Endothelial cell of umbilical vein (primary cell): ENCODE measurements around the gene KREMEN1. TPM values are rescaled to one million over a fixed set of nuclear protein-coding genes. Genes with fewer than 3 reads are reported as not detected.

Experiments used
- BruUV-seq: library from RNA; stranded (reverse); fragments of 400-500 nt; replicated peaks from 2 replicates; lab custom pipeline; 2021; lab: Mats Ljungman, UMichigan
- CTCF ChIA-PET: fragments of 300-600, 350-600 bp; sonication (Branson Sonifier 250); formaldehyde crosslinking; loops from one replicate; lab custom pipeline; 2021; ENCODE audit warnings: antibody characterized with exemption, inconsistent platforms; lab: Charles Lee
- POLR2A ChIA-PET: fragments of 300-600, 350-600 bp; sonication (Branson Sonifier 250); formaldehyde crosslinking; loops from one replicate; lab custom pipeline; 2021; ENCODE audit warnings: antibody characterized with exemption, inconsistent platforms; lab: Charles Lee
- DNase-seq: peaks from one replicate; pipeline ENCODE4 v3.0.0-alpha.2; 2011; ENCODE audit warnings: low read depth, low spot score
- FAIRE-seq: peaks from 2 replicates; lab custom pipeline; 2011; peaks lifted over from hg19 to GRCh38; lab: Jason Lieb, UNC
- H2AFZ ChIP-seq: 2 replicates; pipeline ENCODE4 v1.6.0; 2012; ENCODE audit warnings: low read depth, low read length, control low read depth, inconsistent platforms
- H3K27ac ChIP-seq: 2 replicates; pipeline ENCODE4 v1.5.1; 2011; ENCODE audit warnings: low read depth, mild to moderate bottlenecking, control low read depth, low read length, moderate library complexity; ENCODE audit not compliant: insufficient read depth
- H3K27me3 ChIP-seq, 2 experiments: 2 replicates each; pipeline versions ENCODE4 v1.6.0 to v1.6.1; 2011; ENCODE audit warnings: low read length in 2 of 2, mixed read lengths in 1 of 2; ENCODE audit not compliant: control insufficient read depth in 2 of 2, insufficient read depth in 2 of 2
- H3K36me3 ChIP-seq, 2 experiments: 2 replicates in 1 of 2; 3 replicates in 1 of 2; pipeline ENCODE4 v1.5.1; 2011; ENCODE audit warnings: low read length in 2 of 2, mild to moderate bottlenecking in 1 of 2, moderate library complexity in 1 of 2; ENCODE audit not compliant: control insufficient read depth in 2 of 2, insufficient read depth in 2 of 2; ENCODE audit errors: extremely low read depth in 1 of 2
- H3K4me1 ChIP-seq: 3 replicates; pipeline ENCODE4 v1.5.1; 2011; ENCODE audit warnings: mild to moderate bottlenecking, low read length; ENCODE audit not compliant: control insufficient read depth, insufficient read depth; ENCODE audit errors: extremely low read depth
- H3K4me2 ChIP-seq: 2 replicates; pipeline ENCODE4 v1.6.1; 2011; ENCODE audit warnings: low read length, control low read depth, mixed read lengths; ENCODE audit not compliant: insufficient read depth
- H3K4me3 ChIP-seq, 3 experiments: fragments of 200-600 bp in 1 of 3; sonication (generic), shearing (Covaris generic) in 1 of 3; replicated peaks in 1 of 3; 2 replicates each; pipeline ENCODE4 v1.5.1; 2011 to 2016; ENCODE audit warnings: control low read depth in 3 of 3, low read length in 3 of 3, mild to moderate bottlenecking in 2 of 3, inconsistent platforms in 1 of 3, low read depth in 1 of 3, moderate library complexity in 1 of 3; ENCODE audit not compliant: insufficient read depth in 1 of 3
- H3K79me2 ChIP-seq: 2 replicates; pipeline ENCODE4 v1.6.0; 2012; ENCODE audit warnings: low read length, inconsistent platforms; ENCODE audit not compliant: control insufficient read depth, insufficient read depth
- H3K9ac ChIP-seq: replicated peaks from 2 replicates; pipeline ENCODE3; 2011; ENCODE audit warnings: low read length, control low read depth; ENCODE audit not compliant: insufficient read depth; ENCODE audit errors: extremely low read depth
- H3K9me1 ChIP-seq: replicated peaks from 3 replicates; pipeline ENCODE4 v1.6.0; 2011; ENCODE audit warnings: mild to moderate bottlenecking, low read length; ENCODE audit not compliant: control insufficient read depth, insufficient read depth; ENCODE audit errors: extremely low read depth
- H3K9me3 ChIP-seq: replicated peaks from 2 replicates; pipeline ENCODE4 v1.5.1; 2012; ENCODE audit warnings: low read length, inconsistent platforms; ENCODE audit not compliant: control insufficient read depth, insufficient read depth
- H4K20me1 ChIP-seq: replicated peaks from 2 replicates; pipeline ENCODE3; 2011; ENCODE audit warnings: mild to moderate bottlenecking, low read length; ENCODE audit not compliant: control insufficient read depth, insufficient read depth; ENCODE audit errors: extremely low read depth
- CTCF ChIP-seq, 2 donors: IDR thresholded peaks; 1 replicate in 1 of 2; 2 replicates in 1 of 2; pipeline ENCODE4 v1.5.1; 2011; ENCODE audit warnings: low read length in 2 of 2, mild to moderate bottlenecking in 2 of 2, moderate library complexity in 2 of 2, control low read depth in 1 of 2, inconsistent platforms in 1 of 2, low read depth in 1 of 2; ENCODE audit not compliant: insufficient read depth in 1 of 2; ENCODE audit errors: extremely low read depth in 1 of 2
- GATA2 ChIP-seq: IDR thresholded peaks from 2 replicates; pipeline ENCODE4 v1.7.0; 2011; ENCODE audit warnings: low read depth, mild to moderate bottlenecking, moderate library complexity, mixed read lengths, low read length; ENCODE audit not compliant: insufficient read length, insufficient read depth
- JUN ChIP-seq: IDR thresholded peaks from 2 replicates; pipeline ENCODE4 v1.6.1; 2011; ENCODE audit warnings: borderline replicate concordance, low read depth; ENCODE audit not compliant: insufficient read length, insufficient read depth
- MAX ChIP-seq: IDR thresholded peaks from 2 replicates; pipeline ENCODE4 v1.6.1; 2011; ENCODE audit not compliant: insufficient read depth, insufficient read length
- dilution Hi-C: fragments of 300-500 bp; cut with MboI; formaldehyde crosslinking; loops from one replicate; pipeline ENCODE4 v1.15.0; 2019; ENCODE audit warnings: low sequenced_read_pairs; ENCODE audit not compliant: extremely low pct_ligation_motif_present
- intact Hi-C: fragments of 100-400 bp; cut with micrococcal nuclease; formaldehyde crosslinking; loops from one replicate; pipeline ENCODE4 v1.10.0; 2022
- polyA plus RNA-seq, 4 experiments: library from polyadenylated mRNA; depleted of rRNA in 3 of 4; stranded (reverse) in 3 of 4; unstranded in 1 of 4; fragments of >200 nt; gene quantifications; 2 replicates each; pipeline versions ENCODE4 v1.2.1 to v1.2.3, GENCODE V29; 2011 to 2012; ENCODE audit warnings: missing spikeins in 1 of 4
- total RNA-seq: library from RNA; stranded (reverse); gene quantifications from 2 replicates; pipeline ENCODE4 v1.2.3, GENCODE V29; 2021

Gene KREMEN1
- total and polyA plus RNA-seq, 2 donors (not counting 3 experiments of a cell fraction or from before 2014, with no cell fraction given), result 0.58 to 1.1 TPM

GRCh38 chr22:29062286-29062821 lies 10.5 kb upstream of the KREMEN1 start:
- no peaks in the 10 kb centered on the region for H4K20me1 ChIP-seq
- FAIRE-seq, result no peak
- intact Hi-C loops, result no loop called here
- H3K9me3 ChIP-seq, result no peaks in the 10 kb centered on the region
- no peak overlapping the region for H2AFZ ChIP-seq
- no TSS peak for BruUV-seq
- CTCF ChIA-PET, result interaction anchor here (1.2 to 1.8 kb wide), 2 partner anchors 11 to 21 kb away, joined by 3 to 4 read pairs; partner anchors contain the start of gene KREMEN1
- no peak overlapping the region for H3K4me2 ChIP-seq
- DNase-seq, result no peak
- H3K4me3 ChIP-seq, result no peak overlapping the region
- POLR2A ChIA-PET, result no interaction called here
- no peak overlapping the region for H3K27ac ChIP-seq
- H3K4me1 ChIP-seq, result no peaks in the 10 kb centered on the region
- TF ChIP-seq GATA2 (no peak), CTCF (IDR thresholded peaks at IDR 0.05; ENCODE audit: extremely low read depth in 1 of 2, insufficient read depth in 1 of 2, low read depth in 1 of 2, low read length in 2 of 2) (no peak), JUN (no peak), MAX (no peak)
- H3K79me2 ChIP-seq, result no peaks in the 10 kb centered on the region
- dilution Hi-C loops, result no loop called here
- no peaks in the 10 kb centered on the region for H3K36me3 ChIP-seq
- H3K9me1 ChIP-seq, result no peaks in the 10 kb centered on the region
- H3K27me3 ChIP-seq, result peaks cover 3 to 10% of the 10 kb centered on the region in 2 experiments
- no peak overlapping the region for H3K9ac ChIP-seq
